ENCODE measurements around the gene RNF11. TPM values are rescaled to one million over a fixed set of nuclear protein-coding genes. Genes with fewer than 3 reads are reported as not detected.

Gene RNF11
- total RNA-seq, 1 donor from 2014 or later: 81.4 TPM

GRCh38 chr1:51281807-51282206 is 45.7 kb downstream of the RNF11 start:
- no peak overlapping the region for H3K4me3 ChIP-seq (ENCODE audit: low read depth, low read length)
- no peak for TF ChIP-seq CTCF (conservative IDR thresholded peaks at IDR 0.05; ENCODE audit: low read depth, low read length)
- DNase-seq (ENCODE audit: low read depth): no peak

- DNase-seq (ENCODE audit: low read depth): no peak
- no peak for TF ChIP-seq CTCF (conservative IDR thresholded peaks at IDR 0.05; ENCODE audit: low read depth, low read length)
Observed at GRCh38 chr1:51282605-51283004, 46.5 kb downstream of the RNF11 start.

GRCh38 chr1:51283979-51284378 is 47.9 kb downstream of the RNF11 start:
- TF ChIP-seq CTCF (conservative IDR thresholded peaks at IDR 0.05; ENCODE audit: low read depth, low read length): no peak
- no peak overlapping the region for H3K4me3 ChIP-seq (ENCODE audit: low read depth, low read length)
- DNase-seq (ENCODE audit: low read depth): no peak

More at GRCh38 chr1:51282605-51283004, 46.5 kb downstream of the RNF11 start:
- H3K4me3 ChIP-seq (ENCODE audit: low read depth, low read length): no peak overlapping the region

GRCh38 chr1:51284487-51284954 is 48.4 kb downstream of the RNF11 start:
- TF ChIP-seq CTCF (conservative IDR thresholded peaks at IDR 0.05; ENCODE audit: low read depth, low read length): no peak

GRCh38 chr1:51285055-51285454 is 49.0 kb downstream of the RNF11 start:
- no peak for DNase-seq (ENCODE audit: low read depth)
- H3K4me3 ChIP-seq (ENCODE audit: low read depth, low read length): no peak overlapping the region
- TF ChIP-seq CTCF (conservative IDR thresholded peaks at IDR 0.05; ENCODE audit: low read depth, low read length): no peak

More at GRCh38 chr1:51284487-51284954, 48.4 kb downstream of the RNF11 start:
- DNase-seq (ENCODE audit: low read depth): no peak
- no peak overlapping the region for H3K4me3 ChIP-seq (ENCODE audit: low read depth, low read length)

- no peak overlapping the region for H3K4me3 ChIP-seq (ENCODE audit: low read depth, low read length)
- no peak for DNase-seq (ENCODE audit: low read depth)
- TF ChIP-seq CTCF (conservative IDR thresholded peaks at IDR 0.05; ENCODE audit: low read depth, low read length): no peak
Observed at GRCh38 chr1:51287966-51288365, 51.9 kb downstream of the RNF11 start.

GRCh38 chr1:51288578-51288977 is 52.5 kb downstream of the RNF11 start:
- no peak for TF ChIP-seq CTCF (conservative IDR thresholded peaks at IDR 0.05; ENCODE audit: low read depth, low read length)
- DNase-seq (ENCODE audit: low read depth): no peak
- H3K4me3 ChIP-seq (ENCODE audit: low read depth, low read length): no peak overlapping the region
